HepG2 (cell line): Measurements from ENCODE around the gene CCNF. TPM values are rescaled to one million over a fixed set of nuclear protein-coding genes. Genes with fewer than 3 reads are reported as not detected.

Experiments used
- AHR ChIP-seq: IDR thresholded peaks from 2 replicates; pipeline ENCODE4 v1.6.1; 2018; ENCODE audit warnings: missing genetic modification reagents, missing compliant biosample characterization
- GLI4 ChIP-seq: sonication (generic); formaldehyde crosslinking; IDR thresholded peaks from 2 replicates; pipeline ENCODE4 v1.5.1; 2020; ENCODE audit warnings: missing genetic modification reagents, mild to moderate bottlenecking, moderate library complexity, borderline replicate concordance
- GTF3A ChIP-seq: sonication (generic); formaldehyde crosslinking; conservative IDR thresholded peaks from 2 replicates; pipeline ENCODE4 v1.4.0; 2020; ENCODE audit warnings: mild to moderate bottlenecking, missing genetic modification reagents
- HHEX ChIP-seq: IDR thresholded peaks from 2 replicates; pipeline ENCODE4 v1.6.1; 2016; ENCODE audit warnings: control low read depth
- HNF4A ChIP-seq: sonication (generic); formaldehyde crosslinking; IDR thresholded peaks from 2 replicates; pipeline ENCODE4 v1.4.0; 2020; ENCODE audit warnings: missing genetic modification reagents
- MEF2D ChIP-seq: sonication (generic); formaldehyde crosslinking; IDR thresholded peaks from 2 replicates; pipeline ENCODE4 v1.5.1; 2020; ENCODE audit warnings: mild to moderate bottlenecking, missing genetic modification reagents
- RBM22 ChIP-seq: fragments of 200-400 bp; formaldehyde crosslinking; optimal IDR thresholded peaks from 2 replicates; pipeline ENCODE3; 2017; ENCODE audit warnings: mild to moderate bottlenecking, low read length, moderate library complexity
- SMC3 ChIP-seq: IDR thresholded peaks from 2 replicates; pipeline ENCODE4 v1.6.1; 2011; ENCODE audit warnings: low read length, improper control_type of control experiment
- SYNCRIP ChIP-seq: fragments of 200-400 bp; formaldehyde crosslinking; IDR thresholded peaks from 2 replicates; pipeline ENCODE4 v1.6.1; 2018; ENCODE audit warnings: mild to moderate bottlenecking, low read depth, low read length; ENCODE audit not compliant: insufficient read depth
- ZBTB3 ChIP-seq: sonication (generic); formaldehyde crosslinking; IDR thresholded peaks from 2 replicates; pipeline ENCODE4 v1.4.0; 2020; ENCODE audit warnings: low read depth, mild to moderate bottlenecking, moderate library complexity, missing genetic modification reagents, borderline replicate concordance
- ZIK1 ChIP-seq: sonication (generic); formaldehyde crosslinking; IDR thresholded peaks from 2 replicates; pipeline ENCODE4 v1.5.0; 2020; ENCODE audit warnings: mild to moderate bottlenecking, low read depth, missing genetic modification reagents, borderline replicate concordance
- ZMYM3 ChIP-seq: sonication (generic); formaldehyde crosslinking; IDR thresholded peaks from 2 replicates; pipeline ENCODE4 v1.5.1; 2020; ENCODE audit warnings: mild to moderate bottlenecking, missing genetic modification reagents
- polyA plus RNA-seq, 8 experiments: library from polyadenylated mRNA; depleted of rRNA in 3 of 8; stranded (reverse) in 7 of 8; unstranded in 1 of 8; fragments of >200 nt; fragmentation: Illumina TruSeq in 4 of 8; extraction: Trizol in 4 of 8; gene quantifications; 2 replicates each; pipeline versions ENCODE4 v1.2.1 to v1.2.3, GENCODE V29; 2011 to 2016; ENCODE audit warnings: low read depth in 4 of 8, missing spikeins in 1 of 8, mixed read lengths in 1 of 8; ENCODE audit not compliant: insufficient read depth in 1 of 8
- total RNA-seq, 5 experiments: library from RNA; depleted of rRNA; stranded (reverse); fragments of >200 nt; fragmentation: Illumina TruSeq; extraction: Trizol; gene quantifications; 2 replicates each; pipeline ENCODE4 v1.2.3, GENCODE V29; 2016; ENCODE audit warnings: low read depth in 1 of 5
- TF ChIP-seq, protein P1 (sequence below): sonication (generic); formaldehyde crosslinking; IDR thresholded peaks from 2 replicates; pipeline ENCODE4 v1.4.0; 2020; ENCODE audit warnings: missing genetic modification reagents
- TF ChIP-seq, protein P2 (sequence below): sonication (generic); formaldehyde crosslinking; IDR thresholded peaks from 2 replicates; pipeline ENCODE4 v1.8.1; 2023; ENCODE audit warnings: missing genetic modification reagents, inconsistent platforms, borderline replicate concordance

The CCNF gene
- total and polyA plus RNA-seq, 2 of the 13 experiments (the other 11 are each of a cell fraction or from before 2014, with no cell fraction given) = 6.4 to 22.8 TPM

DNA sequence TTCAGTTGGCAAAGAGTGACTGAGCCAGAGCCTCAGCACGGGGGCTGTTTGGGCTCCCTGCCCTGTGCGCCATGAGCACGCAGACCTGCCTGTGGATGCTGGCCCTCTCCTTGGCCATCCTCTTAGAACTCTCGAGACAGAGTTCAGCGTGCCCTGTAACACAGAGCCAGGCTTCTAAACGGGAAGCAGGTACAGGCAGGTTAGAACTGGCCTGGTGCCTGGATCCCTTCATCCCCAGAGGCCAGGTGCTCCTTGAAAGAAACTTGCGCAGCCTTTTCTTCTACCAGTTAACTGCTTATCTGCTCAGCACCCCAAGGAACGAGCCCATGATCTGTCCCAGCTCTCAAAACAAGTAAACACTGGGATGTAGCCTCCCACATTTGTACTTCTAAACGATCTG is 6.9 kb downstream of the CCNF start (continued):
- no peak for TF ChIP-seq RBM22
- no peak for TF ChIP-seq ZMYM3 (CRISPR knock-in tag)
- no peak for TF ChIP-seq AHR (CRISPR knock-in tag)
- TF ChIP-seq MEF2D = no peak
- no peak for TF ChIP-seq SYNCRIP
- TF ChIP-seq HHEX (CRISPR knock-in tag) = no peak
- TF ChIP-seq HNF4A (CRISPR knock-in tag) = no peak
- no peak for TF ChIP-seq GLI4
- TF ChIP-seq, protein P1, sequence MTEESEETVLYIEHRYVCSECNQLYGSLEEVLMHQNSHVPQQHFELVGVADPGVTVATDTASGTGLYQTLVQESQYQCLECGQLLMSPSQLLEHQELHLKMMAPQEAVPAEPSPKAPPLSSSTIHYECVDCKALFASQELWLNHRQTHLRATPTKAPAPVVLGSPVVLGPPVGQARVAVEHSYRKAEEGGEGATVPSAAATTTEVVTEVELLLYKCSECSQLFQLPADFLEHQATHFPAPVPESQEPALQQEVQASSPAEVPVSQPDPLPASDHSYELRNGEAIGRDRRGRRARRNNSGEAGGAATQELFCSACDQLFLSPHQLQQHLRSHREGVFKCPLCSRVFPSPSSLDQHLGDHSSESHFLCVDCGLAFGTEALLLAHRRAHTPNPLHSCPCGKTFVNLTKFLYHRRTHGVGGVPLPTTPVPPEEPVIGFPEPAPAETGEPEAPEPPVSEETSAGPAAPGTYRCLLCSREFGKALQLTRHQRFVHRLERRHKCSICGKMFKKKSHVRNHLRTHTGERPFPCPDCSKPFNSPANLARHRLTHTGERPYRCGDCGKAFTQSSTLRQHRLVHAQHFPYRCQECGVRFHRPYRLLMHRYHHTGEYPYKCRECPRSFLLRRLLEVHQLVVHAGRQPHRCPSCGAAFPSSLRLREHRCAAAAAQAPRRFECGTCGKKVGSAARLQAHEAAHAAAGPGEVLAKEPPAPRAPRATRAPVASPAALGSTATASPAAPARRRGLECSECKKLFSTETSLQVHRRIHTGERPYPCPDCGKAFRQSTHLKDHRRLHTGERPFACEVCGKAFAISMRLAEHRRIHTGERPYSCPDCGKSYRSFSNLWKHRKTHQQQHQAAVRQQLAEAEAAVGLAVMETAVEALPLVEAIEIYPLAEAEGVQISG (CRISPR knock-in tag) = no peak
- TF ChIP-seq SMC3 = no peak
- TF ChIP-seq GTF3A = no peak
- TF ChIP-seq, protein P2, sequence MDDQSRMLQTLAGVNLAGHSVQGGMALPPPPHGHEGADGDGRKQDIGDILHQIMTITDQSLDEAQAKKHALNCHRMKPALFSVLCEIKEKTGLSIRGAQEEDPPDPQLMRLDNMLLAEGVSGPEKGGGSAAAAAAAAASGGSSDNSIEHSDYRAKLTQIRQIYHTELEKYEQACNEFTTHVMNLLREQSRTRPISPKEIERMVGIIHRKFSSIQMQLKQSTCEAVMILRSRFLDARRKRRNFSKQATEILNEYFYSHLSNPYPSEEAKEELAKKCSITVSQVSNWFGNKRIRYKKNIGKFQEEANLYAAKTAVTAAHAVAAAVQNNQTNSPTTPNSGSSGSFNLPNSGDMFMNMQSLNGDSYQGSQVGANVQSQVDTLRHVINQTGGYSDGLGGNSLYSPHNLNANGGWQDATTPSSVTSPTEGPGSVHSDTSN (CRISPR knock-in tag) = no peak
- TF ChIP-seq ZBTB3 (CRISPR knock-in tag) = no peak
- TF ChIP-seq ZIK1 (CRISPR knock-in tag) = no peak
